Measurements from ENCODE around the gene C2. TPM values are rescaled to one million over a fixed set of nuclear protein-coding genes. Genes with fewer than 3 reads are reported as not detected.

Gene C2
- total RNA-seq, 1 donor from 2014 or later: 2.7 TPM

- H3K9me3 Mint-ChIP-seq: no peaks in the 10 kb centered on the region
- H3K4me3 Mint-ChIP-seq: peak overlapping the region; percentile 78
- H3K36me3 Mint-ChIP-seq: peaks cover 15% of the 10 kb centered on the region
- TF ChIP-seq CTCF (IDR thresholded peaks at IDR 0.05; ENCODE audit: unreplicated experiment): no peak
- DNase-seq (ENCODE audit: low spot score in 2 of 2, unreplicated experiment in 2 of 2): no peak
- peak overlapping the region; percentile 90 for H3K27ac Mint-ChIP-seq
- no peaks in the 10 kb centered on the region for H3K27me3 Mint-ChIP-seq (ENCODE audit: low read depth)
- H3K4me1 Mint-ChIP-seq: peaks cover 29% of the 10 kb centered on the region
These were observed 31.0 kb upstream of the C2 start for GRCh38 chr6:31896493-31896855.

- H3K36me3 Mint-ChIP-seq: peaks cover 12% of the 10 kb centered on the region
- TF ChIP-seq CTCF (IDR thresholded peaks at IDR 0.05; ENCODE audit: unreplicated experiment): no peak
- DNase-seq (ENCODE audit: low spot score in 2 of 2, unreplicated experiment in 2 of 2): no peak
- H3K27me3 Mint-ChIP-seq (ENCODE audit: low read depth): no peaks in the 10 kb centered on the region
- H3K4me1 Mint-ChIP-seq: peaks cover 29% of the 10 kb centered on the region
- H3K9me3 Mint-ChIP-seq: no peaks in the 10 kb centered on the region
- H3K27ac Mint-ChIP-seq: peak overlapping the region; percentile 90
- H3K4me3 Mint-ChIP-seq: peak overlapping the region; percentile 78
These were observed 30.5 kb upstream of the C2 start for GRCh38 chr6:31896856-31897611.

- Mint-ChIP-seq H3K27ac (peak within 1 kb of the TSS; percentile 97), H3K9me3 (no peaks in the 10 kb centered on the region), H3K27me3 (ENCODE audit: low read depth) (no peaks in the 10 kb centered on the region), H3K36me3 (peaks cover 5% of the 10 kb centered on the region), H3K4me3 (peak within 1 kb of the TSS; percentile 98), H3K4me1 (peaks cover 33% of the 10 kb centered on the region)
- peak; percentile 80 to 88 for DNase-seq (ENCODE audit: low spot score in 2 of 2, unreplicated experiment in 2 of 2)
- no peak for TF ChIP-seq CTCF (IDR thresholded peaks at IDR 0.05; ENCODE audit: unreplicated experiment)
These were observed 29.7 kb upstream of the C2 start, which contains the start of gene EHMT2 for GRCh38 chr6:31897612-31898382. EHMT2 (minus strand) TSS chr6:31897698; CDS start chr6:31897677, 21 bp downstream.

- H3K4me1 Mint-ChIP-seq: peaks cover 37% of the 10 kb centered on the region
- H3K27ac Mint-ChIP-seq: peak overlapping the region; percentile 97
- H3K9me3 Mint-ChIP-seq: no peaks in the 10 kb centered on the region
These were observed 29.0 kb upstream of the C2 start for GRCh38 chr6:31898383-31899011.

More at GRCh38 chr6:31898383-31899011, 29.0 kb upstream of the C2 start:
- H3K4me3 Mint-ChIP-seq: peak overlapping the region; percentile 98
- no peak for DNase-seq (ENCODE audit: low spot score in 2 of 2, unreplicated experiment in 2 of 2)
- no peak for TF ChIP-seq CTCF (IDR thresholded peaks at IDR 0.05; ENCODE audit: unreplicated experiment)
- no peaks in the 10 kb centered on the region for H3K27me3 Mint-ChIP-seq (ENCODE audit: low read depth)
- peaks cover 2% of the 10 kb centered on the region for H3K36me3 Mint-ChIP-seq
